Ishikawa (cell line): Measurements from ENCODE around the gene DHRS7.

Experiments used
- CEBPB ChIP-seq: IDR thresholded peaks from 2 replicates; pipeline ENCODE4 v1.6.1; 2012
- CREB1 ChIP-seq: IDR thresholded peaks from 2 replicates; pipeline ENCODE4 v1.6.1; 2012; ENCODE audit warnings: low read depth
- EGR1 ChIP-seq: IDR thresholded peaks from 2 replicates; pipeline ENCODE4 v1.6.1; 2012
- EP300 ChIP-seq: IDR thresholded peaks from 2 replicates; pipeline ENCODE4 v1.6.1; 2012; ENCODE audit warnings: borderline replicate concordance
- FOXM1 ChIP-seq: IDR thresholded peaks from 2 replicates; pipeline ENCODE4 v1.6.1; 2012; ENCODE audit warnings: low read depth, borderline replicate concordance
- MAX ChIP-seq: IDR thresholded peaks from 2 replicates; pipeline ENCODE4 v1.6.1; 2012
- NFIC ChIP-seq: IDR thresholded peaks from 2 replicates; pipeline ENCODE4 v1.6.1; 2012
- RAD21 ChIP-seq: IDR thresholded peaks from 2 replicates; pipeline ENCODE4 v1.6.1; 2012; ENCODE audit warnings: low read depth
- REST ChIP-seq: IDR thresholded peaks from 2 replicates; pipeline ENCODE4 v1.6.1; 2012; ENCODE audit warnings: low read depth, mild to moderate bottlenecking
- TAF1 ChIP-seq: IDR thresholded peaks from 2 replicates; pipeline ENCODE4 v1.6.1; 2012; ENCODE audit warnings: low read depth, mild to moderate bottlenecking
- TCF12 ChIP-seq: IDR thresholded peaks from 2 replicates; pipeline ENCODE4 v1.6.1; 2012; ENCODE audit warnings: low read depth
- TEAD4 ChIP-seq: IDR thresholded peaks from 2 replicates; pipeline ENCODE4 v1.6.1; 2012
- USF1 ChIP-seq: IDR thresholded peaks from 2 replicates; pipeline ENCODE4 v1.6.1; 2012
- YY1 ChIP-seq: IDR thresholded peaks from 2 replicates; pipeline ENCODE4 v1.6.1; 2012; ENCODE audit warnings: low read depth
- ZBTB7A ChIP-seq: IDR thresholded peaks from 2 replicates; pipeline ENCODE4 v1.6.1; 2012; ENCODE audit warnings: low read depth

DHRS7 gene

GRCh38 chr14:60184146-60184904 lies 19.1 kb upstream of the DHRS7 start:
- TF ChIP-seq RAD21 (peak; percentile 91), USF1 (no peak)

DNA sequence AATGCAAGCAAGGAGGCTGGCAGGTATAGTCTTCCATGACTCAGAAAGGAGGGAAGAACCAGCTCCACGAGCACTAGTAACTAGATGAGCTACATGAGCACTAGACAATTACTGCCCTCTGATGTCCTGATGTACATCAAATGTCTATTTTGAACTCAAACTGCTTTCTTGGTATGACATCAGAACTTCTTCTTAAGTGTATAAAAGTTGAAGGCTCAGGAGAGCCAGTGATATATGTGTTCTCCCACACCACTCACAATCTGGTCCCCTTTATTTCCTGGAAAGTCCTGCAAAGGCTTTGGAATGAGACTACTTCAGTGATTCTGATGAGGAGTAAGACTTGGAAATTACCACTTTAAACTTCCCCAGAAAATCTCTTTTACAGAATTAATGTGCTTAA lies 18.5 kb upstream of the DHRS7 start:
- TF ChIP-seq FOXM1 (no peak), YY1 (no peak), RAD21 (no peak), MAX (no peak), TAF1 (no peak), NFIC (no peak), USF1 (no peak), EGR1 (no peak), REST (no peak), TCF12 (no peak), CEBPB (no peak), EP300 (no peak), ZBTB7A (no peak), TEAD4 (no peak), CREB1 (no peak)

GRCh38 chr14:60183138-60183537 lies 17.9 kb upstream of the DHRS7 start:
- TF ChIP-seq YY1: no peak
- no peak for TF ChIP-seq REST
- TF ChIP-seq TEAD4: no peak
- TF ChIP-seq NFIC: no peak
- TF ChIP-seq EP300: no peak
- no peak for TF ChIP-seq USF1
- TF ChIP-seq RAD21: no peak
- TF ChIP-seq EGR1: no peak
- no peak for TF ChIP-seq CREB1
- no peak for TF ChIP-seq TCF12
- no peak for TF ChIP-seq MAX
- TF ChIP-seq TAF1: no peak
- no peak for TF ChIP-seq ZBTB7A
- TF ChIP-seq FOXM1: no peak
- no peak for TF ChIP-seq CEBPB

DNA sequence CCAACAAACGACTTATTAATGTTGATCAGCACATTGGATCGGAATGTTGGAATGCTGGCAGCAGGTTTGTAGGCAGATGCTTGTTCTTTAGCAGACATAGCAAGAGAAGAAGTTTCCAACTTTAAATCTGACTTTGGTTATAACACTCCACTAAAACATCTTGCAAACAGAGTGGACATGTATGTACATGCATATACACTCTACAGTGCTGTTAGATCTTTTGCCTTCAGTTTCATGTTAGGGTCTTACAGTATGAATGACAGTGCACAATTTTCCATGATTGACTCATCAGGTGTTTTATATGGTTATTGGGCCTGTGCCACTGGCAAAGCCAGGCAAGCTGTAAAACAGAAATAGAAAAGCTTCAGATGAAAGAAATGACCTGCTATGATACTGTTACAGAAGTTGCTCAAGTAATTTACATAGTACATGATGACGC lies 14.3 kb upstream of the DHRS7 start:
- no peak for TF ChIP-seq RAD21
- TF ChIP-seq ZBTB7A: no peak
- no peak for TF ChIP-seq EP300
- no peak for TF ChIP-seq TCF12

DNA sequence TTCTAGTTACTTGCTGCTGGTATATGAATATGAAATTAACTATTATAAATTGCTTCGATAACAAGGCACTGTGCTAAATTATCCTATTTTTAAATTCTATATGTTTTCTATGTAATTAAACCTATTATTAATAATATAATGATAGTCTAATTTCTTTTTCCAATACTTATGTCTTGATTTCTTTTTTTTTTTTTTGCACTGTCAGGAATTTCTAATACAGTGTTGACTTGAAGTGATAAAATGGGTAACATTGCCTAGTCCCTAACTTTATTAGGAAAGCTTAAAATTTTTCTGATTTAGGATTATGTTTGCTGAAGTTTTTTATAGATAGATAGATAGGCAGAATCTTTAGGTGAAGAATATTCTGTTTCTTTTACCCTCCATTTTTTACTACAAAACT lies 13.6 kb upstream of the DHRS7 start:
- TF ChIP-seq YY1: no peak

DNA sequence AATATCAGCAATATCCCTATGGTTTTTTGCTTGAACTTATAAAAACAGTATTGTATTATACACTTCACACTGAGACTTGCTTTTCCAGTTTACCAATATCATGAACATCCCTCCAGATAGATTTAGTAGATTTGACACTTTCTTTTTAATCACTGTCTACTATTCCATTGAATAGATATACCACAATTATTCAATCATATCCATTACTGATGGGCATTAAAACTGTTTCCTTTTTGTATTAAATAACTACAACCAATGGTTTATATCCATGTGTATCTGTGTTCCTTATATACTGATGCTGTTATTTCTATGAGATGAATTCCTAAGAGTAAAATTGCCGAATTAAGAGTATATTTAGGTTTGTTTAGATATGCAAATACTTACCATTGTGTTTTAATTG lies 13.0 kb upstream of the DHRS7 start:
- TF ChIP-seq TAF1 (no peak), ZBTB7A (no peak), TCF12 (no peak), RAD21 (no peak), REST (no peak), NFIC (no peak), TEAD4 (no peak), EGR1 (no peak), FOXM1 (no peak), EP300 (no peak), CEBPB (no peak), MAX (no peak), USF1 (no peak), YY1 (no peak), CREB1 (no peak)
